ENCODE measurements around the gene ARHGAP15.

The ARHGAP15 gene

DNA sequence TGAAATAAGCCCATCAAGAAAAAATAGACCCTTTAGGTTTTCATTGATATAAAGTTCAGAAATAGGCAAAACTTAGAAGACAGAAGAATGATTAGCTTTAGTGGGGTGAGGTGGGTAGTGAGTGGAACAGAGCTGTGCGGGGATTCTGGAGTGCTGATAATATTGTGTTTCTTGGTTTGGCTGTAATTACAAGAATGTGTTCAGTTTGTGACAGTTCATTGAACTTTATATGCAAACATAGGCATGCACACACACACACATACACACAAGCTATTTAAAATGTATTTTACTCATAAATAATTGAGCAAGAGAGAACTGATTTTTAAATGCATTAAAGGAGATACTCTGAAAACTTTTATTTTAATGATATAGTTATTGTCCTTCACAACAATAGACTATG, 17.1 kb downstream of the ARHGAP15 start:
- no peak for DNase-seq

DNA sequence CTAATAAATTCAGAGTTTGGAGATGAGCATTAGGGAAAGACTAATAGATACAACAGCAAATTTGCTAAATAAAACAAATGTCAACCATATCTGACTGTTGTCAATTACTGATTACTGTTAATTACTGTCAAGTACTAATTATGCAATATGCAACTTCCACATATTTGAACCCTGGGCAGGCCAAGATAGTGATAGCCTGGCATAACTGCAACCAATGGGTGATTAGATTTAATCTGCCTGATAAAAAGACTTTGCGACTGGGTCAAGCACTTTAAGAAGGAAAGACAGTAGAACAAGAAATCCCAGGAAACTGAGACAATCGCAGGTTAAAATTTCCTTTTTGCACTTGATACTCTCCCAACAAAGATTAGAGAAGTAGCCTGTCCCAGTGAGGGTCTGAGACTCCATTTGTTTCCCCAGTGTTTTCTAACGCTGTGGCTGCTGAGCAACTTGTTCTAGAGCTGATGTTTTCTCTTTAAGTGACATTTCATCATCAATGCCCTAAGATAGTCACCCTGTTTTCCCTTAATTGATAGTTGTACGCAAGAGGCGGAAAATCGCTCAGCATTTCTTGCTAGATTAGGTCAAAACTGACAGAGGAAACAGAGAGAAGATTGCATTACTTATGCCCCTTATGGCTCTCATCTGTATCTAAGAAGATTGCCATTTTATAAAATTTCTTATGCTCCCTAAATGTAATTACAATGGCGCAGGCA, 17.8 kb downstream of the ARHGAP15 start:
- no peak for DNase-seq

DNA sequence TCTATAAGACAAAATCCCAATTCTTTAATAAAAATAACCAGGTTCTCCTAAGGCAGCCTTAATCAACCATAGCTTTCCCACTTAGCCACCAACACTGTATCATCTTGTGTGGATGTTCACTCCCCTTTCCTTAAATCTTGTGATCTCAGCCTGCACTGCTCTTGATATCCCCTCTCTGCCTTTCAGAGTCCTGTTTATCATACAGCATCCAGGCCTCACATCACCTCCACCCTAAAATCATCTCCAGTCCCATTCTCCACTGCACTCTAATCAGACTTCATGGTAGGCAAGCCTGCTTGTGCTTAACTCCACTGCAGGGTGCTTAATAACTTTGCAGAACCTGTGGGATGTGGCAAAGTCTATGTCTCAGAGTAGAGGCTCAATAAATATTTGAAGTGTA, 18.8 kb downstream of the ARHGAP15 start:
- no peak for DNase-seq

GRCh38 chr2:143148757-143149156, 19.5 kb downstream of the ARHGAP15 start:
- no peak for DNase-seq

- no peak for DNase-seq
Measured at GRCh38 chr2:143150287-143150686, 21.1 kb downstream of the ARHGAP15 start.

DNA sequence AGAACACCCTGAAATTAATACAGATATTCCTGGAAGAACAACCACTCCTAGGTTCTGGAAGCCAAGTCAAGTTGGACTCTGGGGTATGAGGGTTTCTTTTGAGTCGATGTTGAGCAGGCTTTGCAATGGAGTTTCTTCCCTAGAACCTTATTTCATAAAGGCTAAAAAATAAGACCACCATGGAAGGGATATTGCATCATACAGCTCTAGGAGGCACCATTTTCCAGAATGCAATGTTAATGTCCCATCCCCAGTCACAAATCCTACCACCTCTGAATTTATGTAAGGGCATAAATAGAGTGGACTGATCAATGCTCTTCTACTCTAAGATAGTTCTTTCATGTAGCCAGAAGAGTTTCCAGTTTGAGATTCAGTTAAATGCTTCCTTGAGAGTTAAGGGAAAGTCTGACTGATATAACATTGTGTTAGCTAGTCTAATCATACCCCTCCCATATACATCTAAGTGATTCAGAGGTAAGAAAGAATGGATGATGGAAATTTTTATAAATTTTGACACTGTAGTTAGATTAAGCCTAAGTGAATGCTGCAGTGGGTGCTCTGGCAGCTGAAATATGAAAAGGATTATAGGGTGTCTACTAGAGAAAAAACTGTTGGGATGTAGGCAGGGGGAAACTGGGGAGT, 22.0 kb downstream of the ARHGAP15 start:
- DNase-seq = no peak

- DNase-seq = no peak
Measured at GRCh38 chr2:143152219-143152618, 23.0 kb downstream of the ARHGAP15 start.

- DNase-seq = no peak
Measured at GRCh38 chr2:143152637-143153036, 23.4 kb downstream of the ARHGAP15 start.

DNA sequence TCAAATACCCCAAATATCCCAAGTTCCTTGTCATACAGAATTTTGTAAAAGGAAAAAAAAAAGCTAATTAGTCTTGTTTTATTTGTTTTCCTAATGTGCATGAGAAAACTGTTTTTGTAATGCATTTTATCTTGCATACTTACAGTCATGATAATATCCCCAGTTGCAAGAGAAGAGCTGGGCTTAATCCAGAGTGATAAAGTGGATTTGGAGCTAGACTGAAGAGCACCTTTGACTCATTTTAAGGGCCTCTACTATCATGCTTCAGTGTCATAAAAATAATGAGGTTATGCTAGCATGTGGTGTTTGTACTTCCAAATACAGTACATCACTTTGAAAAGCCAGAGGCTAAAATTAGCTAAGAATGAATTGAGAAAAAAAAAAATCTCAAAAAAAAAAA, 26.4 kb downstream of the ARHGAP15 start:
- DNase-seq = peak in 1 of 2 experiments; percentile 21

GRCh38 chr2:143157001-143157400, 27.8 kb downstream of the ARHGAP15 start:
- peak; percentile 20 to 27 for DNase-seq

GRCh38 chr2:143157418-143157817, 28.2 kb downstream of the ARHGAP15 start:
- no peak for DNase-seq

- no peak for DNase-seq
Measured at GRCh38 chr2:143158098-143158497, 28.9 kb downstream of the ARHGAP15 start.

DNA sequence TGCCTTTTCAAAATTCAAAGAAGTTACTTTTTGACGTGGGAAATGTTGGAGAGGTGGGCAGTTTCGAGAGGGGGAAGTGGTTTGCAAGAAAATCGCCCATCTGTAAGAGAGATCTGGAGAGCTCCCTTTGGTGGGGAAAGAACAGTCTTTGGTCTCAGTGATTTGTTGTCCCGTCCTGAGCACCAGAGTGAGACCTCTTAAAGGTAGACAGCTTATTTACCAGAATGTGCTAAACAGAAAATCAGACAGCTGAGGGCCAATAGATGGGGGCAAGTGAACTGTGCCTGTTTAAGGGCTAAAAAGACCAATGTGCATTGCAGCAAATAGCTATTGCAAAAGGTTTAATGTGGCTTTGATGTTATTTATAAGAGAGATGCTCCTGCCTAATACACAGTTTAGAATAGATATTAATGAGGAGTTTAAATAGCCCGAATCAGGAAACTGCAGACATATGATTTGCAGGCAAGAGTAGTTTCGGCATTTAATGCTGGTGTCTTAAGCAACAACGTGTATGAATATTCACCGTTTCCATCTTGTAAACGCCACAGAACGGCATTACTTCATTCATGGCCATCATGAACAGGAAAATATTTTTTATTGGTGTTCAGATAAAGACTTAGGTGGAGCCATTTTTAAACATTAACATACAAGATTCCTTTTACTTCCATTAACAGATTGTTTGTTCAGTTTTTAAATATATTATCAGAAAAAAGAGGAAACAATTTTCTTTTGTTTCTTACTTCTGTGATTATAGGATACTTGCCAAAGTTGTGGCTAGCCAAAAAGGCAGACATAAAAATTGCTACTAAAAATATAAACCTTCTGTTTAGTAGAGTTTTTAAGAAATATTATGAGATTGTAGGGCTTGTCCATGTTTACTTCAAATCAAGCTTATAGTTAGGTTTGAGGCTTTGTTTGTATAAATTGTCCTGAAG, 29.6 kb downstream of the ARHGAP15 start:
- no peak for DNase-seq

DNA sequence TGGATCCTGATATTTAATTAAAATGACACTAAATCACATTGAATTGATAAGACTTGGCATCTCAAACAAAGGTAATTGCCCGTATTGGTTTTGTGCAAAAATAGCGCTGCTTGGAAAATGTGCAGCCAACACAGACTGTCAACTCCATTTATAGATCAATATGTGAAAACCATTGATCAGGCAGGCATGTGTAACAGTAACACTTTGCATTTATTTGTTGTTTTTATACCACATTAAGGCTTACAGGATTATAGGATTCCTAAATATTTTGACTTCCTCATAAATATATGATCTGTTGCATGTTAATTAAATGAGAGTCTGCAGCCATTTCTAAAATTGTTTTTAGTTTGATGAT, 30.2 kb downstream of the ARHGAP15 start:
- DNase-seq = no peak

- no peak for DNase-seq
Measured at GRCh38 chr2:143160732-143161707, 31.8 kb downstream of the ARHGAP15 start.

GRCh38 chr2:143162123-143162837, 33.1 kb downstream of the ARHGAP15 start:
- DNase-seq = peak; percentile 28 to 61

- DNase-seq = no peak
Measured at GRCh38 chr2:143162997-143163396, 33.8 kb downstream of the ARHGAP15 start.

GRCh38 chr2:143163499-143163898, 34.3 kb downstream of the ARHGAP15 start:
- DNase-seq = no peak

GRCh38 chr2:143165291-143165690, 36.1 kb downstream of the ARHGAP15 start:
- no peak for DNase-seq

DNA sequence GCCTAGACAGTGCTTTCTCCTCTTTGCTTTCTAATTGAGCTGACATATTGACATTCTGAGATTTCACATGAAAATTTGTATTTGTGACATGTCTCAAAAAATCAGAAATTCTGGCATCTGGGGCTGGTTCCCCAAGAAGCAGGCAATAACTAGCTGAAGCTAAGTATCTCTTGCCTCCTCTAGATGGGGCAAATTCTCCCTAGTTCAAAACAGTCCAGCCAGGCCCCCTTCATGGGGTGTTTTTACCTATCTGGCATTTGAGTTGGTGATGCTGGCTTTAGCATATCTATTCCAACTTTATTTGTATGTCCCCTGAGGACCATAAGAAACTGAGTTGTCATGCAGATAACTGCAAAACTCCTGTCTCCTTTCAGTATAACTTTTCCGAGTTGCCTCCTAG, 39.9 kb downstream of the ARHGAP15 start:
- no peak for DNase-seq

GRCh38 chr2:143171817-143172216, 42.6 kb downstream of the ARHGAP15 start:
- DNase-seq = peak; percentile 46 to 64

- DNase-seq = no peak
Measured at GRCh38 chr2:143175438-143175837, 46.2 kb downstream of the ARHGAP15 start.
